Panc1 (cell line): ENCODE results near the gene TMEM61.

Experiments
- CTCF ChIP-seq: fragments of 450-650 bp; IDR thresholded peaks from 2 replicates; pipeline ENCODE4 v1.5.1; 2017; ENCODE audit warnings: mild to moderate bottlenecking
- POLR2AphosphoS5 ChIP-seq: IDR thresholded peaks from 2 replicates; pipeline ENCODE4 v1.6.1; 2012; ENCODE audit warnings: mild to moderate bottlenecking, low read depth, low read length, moderate library complexity
- TCF7L2 ChIP-seq: IDR thresholded peaks from 2 replicates; pipeline ENCODE4 v1.6.1; 2011; ENCODE audit warnings: mild to moderate bottlenecking, low read depth, low read length, inconsistent platforms

- no peak for TF ChIP-seq TCF7L2
- no peak for TF ChIP-seq POLR2AphosphoS5
- TF ChIP-seq CTCF, result no peak
Observed at GRCh38 chr1:54979327-54979891, 1.0 kb upstream of the TMEM61 start.
